HT-29 (cell line): ENCODE results near the gene NPHP4. TPM values are rescaled to one million over a fixed set of nuclear protein-coding genes. Genes with fewer than 3 reads are reported as not detected.

Source experiments
- DNase-seq: peaks from one replicate; pipeline ENCODE4 v3.0.0-alpha.2; 2015; ENCODE audit warnings: low spot score
- total RNA-seq: library from RNA; depleted of rRNA; stranded (reverse); fragments of >200 nt; shearing (Covaris generic); gene quantifications from 2 replicates; pipeline ENCODE4 v1.2.3, GENCODE V29; 2014

The NPHP4 gene
- total RNA-seq, 1 experiment from 2014 or later, result 15.8 TPM

- DNase-seq, result no peak
Observed at GRCh38 chr1:5950201-5950895, 41.9 kb downstream of the NPHP4 start.

- no peak for DNase-seq
Observed at GRCh38 chr1:5949761-5950100, 42.5 kb downstream of the NPHP4 start.

GRCh38 chr1:5949085-5949760 lies 43.0 kb downstream of the NPHP4 start:
- peak; percentile 42 for DNase-seq

- no peak for DNase-seq
Observed at GRCh38 chr1:5948681-5949005, 43.6 kb downstream of the NPHP4 start.

GRCh38 chr1:5947978-5948680 lies 44.1 kb downstream of the NPHP4 start:
- no peak for DNase-seq

- no peak for DNase-seq
Observed at GRCh38 chr1:5947071-5947821, 45.0 kb downstream of the NPHP4 start.

GRCh38 chr1:5945445-5945844 lies 46.8 kb downstream of the NPHP4 start:
- DNase-seq, result no peak

- no peak for DNase-seq
Observed at GRCh38 chr1:5944843-5945167, 47.4 kb downstream of the NPHP4 start.

- no peak for DNase-seq
Observed at GRCh38 chr1:5944154-5944842, 47.9 kb downstream of the NPHP4 start.

- no peak for DNase-seq
Observed at GRCh38 chr1:5943343-5944124, 48.7 kb downstream of the NPHP4 start.

GRCh38 chr1:5941671-5942070 lies 50.6 kb downstream of the NPHP4 start:
- no peak for DNase-seq

GRCh38 chr1:5940723-5941407 lies 51.4 kb downstream of the NPHP4 start:
- no peak for DNase-seq

- no peak for DNase-seq
Observed at GRCh38 chr1:5939271-5940170, 52.7 kb downstream of the NPHP4 start.

GRCh38 chr1:5938101-5938646 lies 54.1 kb downstream of the NPHP4 start:
- no peak for DNase-seq

- no peak for DNase-seq
Observed at GRCh38 chr1:5937373-5937857, 54.8 kb downstream of the NPHP4 start.

GRCh38 chr1:5936621-5937372 lies 55.4 kb downstream of the NPHP4 start:
- DNase-seq, result no peak

GRCh38 chr1:5936126-5936525 lies 56.1 kb downstream of the NPHP4 start:
- DNase-seq, result no peak

- no peak for DNase-seq
Observed at GRCh38 chr1:5935026-5935425, 57.2 kb downstream of the NPHP4 start.
